GM23338 (cell line): ENCODE results near the gene TEKTIP1. TPM values are rescaled to one million over a fixed set of nuclear protein-coding genes. Genes with fewer than 3 reads are reported as not detected.

ENCODE experiments used
- ATAC-seq: fragments of 200-7000 bp; cut with Tn5 transposase; 3 replicates; pipeline ENCODE4 v1.9.1; 2020
- DNase-seq: peaks from one replicate; pipeline ENCODE4 v3.0.0-alpha.2; 2015; ENCODE audit warnings: low spot score
- H2AFZ ChIP-seq: fragments of 200-600 bp; sonication (generic); 2 replicates; pipeline ENCODE4 v1.8.0; 2016; ENCODE audit warnings: antibody characterized with exemption, mild to moderate bottlenecking, moderate library complexity
- H3F3A ChIP-seq: fragments of 200-600 bp; sonication (generic); replicated peaks from 2 replicates; pipeline ENCODE4 v1.8.0; 2017; ENCODE audit warnings: antibody characterized with exemption, mixed run types, low read depth
- H3K27ac ChIP-seq: fragments of 200-600 bp; sonication (generic); 2 replicates; pipeline ENCODE4 v1.6.1; 2016; ENCODE audit warnings: low read depth
- H3K27me3 ChIP-seq: fragments of 200-600 bp; sonication (generic); 2 replicates; pipeline ENCODE4 v1.8.0; 2016; ENCODE audit warnings: mild to moderate bottlenecking, mixed run types, moderate library complexity; ENCODE audit not compliant: insufficient read depth
- H3K36me3 ChIP-seq: fragments of 200-600 bp; sonication (generic); 2 replicates; pipeline ENCODE4 v1.8.0; 2016; ENCODE audit warnings: mild to moderate bottlenecking; ENCODE audit not compliant: insufficient read depth
- H3K4me1 ChIP-seq: fragments of 200-600 bp; sonication (generic); 2 replicates; pipeline ENCODE4 v1.8.0; 2016; ENCODE audit warnings: mild to moderate bottlenecking, moderate library complexity; ENCODE audit not compliant: insufficient read depth
- H3K4me2 ChIP-seq: fragments of 200-600 bp; sonication (generic); 2 replicates; pipeline ENCODE4 v1.7.1; 2017; ENCODE audit warnings: mixed run types
- H3K4me3 ChIP-seq: fragments of 200-600 bp; sonication (generic); 2 replicates; pipeline ENCODE4 v1.6.1; 2016; ENCODE audit warnings: mixed run types
- H3K79me2 ChIP-seq: fragments of 200-600 bp; sonication (generic); replicated peaks from 2 replicates; pipeline ENCODE4 v1.8.0; 2017; ENCODE audit warnings: mild to moderate bottlenecking; ENCODE audit not compliant: insufficient read depth
- H3K9me2 ChIP-seq: fragments of 200-600 bp; sonication (generic); 2 replicates; pipeline ENCODE4 v1.8.0; 2017; ENCODE audit not compliant: insufficient read depth
- H4K20me1 ChIP-seq: fragments of 200-600 bp; sonication (generic); replicated peaks from 2 replicates; pipeline ENCODE4 v1.8.0; 2017; ENCODE audit warnings: mild to moderate bottlenecking; ENCODE audit not compliant: insufficient read depth
- H3K27ac Mint-ChIP-seq: 2 replicates; pipeline ENCODE4 v1.8.0; 2020; ENCODE audit warnings: inconsistent platforms, mild to moderate bottlenecking, moderate library complexity, mixed read lengths
- H3K27me3 Mint-ChIP-seq: 3 replicates; pipeline ENCODE4 v1.8.0; 2022; ENCODE audit warnings: low read depth, mild to moderate bottlenecking, moderate library complexity, mixed read lengths, inconsistent platforms; ENCODE audit not compliant: insufficient read depth, poor library complexity
- H3K36me3 Mint-ChIP-seq: 3 replicates; pipeline ENCODE4 v1.8.0; 2021; ENCODE audit warnings: low read depth, mild to moderate bottlenecking, inconsistent platforms, moderate library complexity, mixed read lengths
- H3K4me1 Mint-ChIP-seq: 3 replicates; pipeline ENCODE4 v1.8.0; 2020; ENCODE audit warnings: mild to moderate bottlenecking, inconsistent platforms, mixed read lengths
- H3K4me3 Mint-ChIP-seq: 3 replicates; pipeline ENCODE4 v1.8.0; 2021; ENCODE audit warnings: moderate library complexity, mild to moderate bottlenecking, inconsistent platforms, mixed read lengths
- H3K9me3 Mint-ChIP-seq: 3 replicates; pipeline ENCODE4 v1.8.0; 2020; ENCODE audit warnings: moderate library complexity, mild to moderate bottlenecking, inconsistent platforms, mixed read lengths
- CREB1 ChIP-seq: fragments of 250-450 bp; sonication (Bioruptor Pico); IDR thresholded peaks from 2 replicates; pipeline ENCODE4 v1.5.0; 2020; ENCODE audit warnings: low read depth, mild to moderate bottlenecking, moderate library complexity
- CTCF ChIP-seq, 2 experiments: fragments of 200-600 bp in 1 of 2; sonication (generic) in 1 of 2; conservative IDR thresholded peaks; 2 replicates each; pipeline versions ENCODE4 v1.5.1 to v1.6.1; 2016 to 2017; ENCODE audit warnings: antibody characterized with exemption in 2 of 2, low read depth in 2 of 2, mild to moderate bottlenecking in 2 of 2, moderate library complexity in 1 of 2
- ETS1 ChIP-seq: IDR thresholded peaks from 2 replicates; pipeline ENCODE4 v1.6.1; 2016; ENCODE audit warnings: antibody characterized with exemption
- EZH2 ChIP-seq: fragments of 200-600 bp; sonication (generic); IDR thresholded peaks from one replicate; pipeline ENCODE4 v1.8.0; 2017; ENCODE audit warnings: antibody characterized with exemption, mild to moderate bottlenecking, low read depth; ENCODE audit not compliant: unreplicated experiment
- EZH2phosphoT487 ChIP-seq: fragments of 200-600 bp; sonication (generic); IDR thresholded peaks from one replicate; pipeline ENCODE4 v1.8.1; 2018; ENCODE audit warnings: antibody characterized with exemption; ENCODE audit not compliant: unreplicated experiment
- JUNB ChIP-seq: IDR thresholded peaks from one replicate; pipeline ENCODE4 v1.6.1; 2016; ENCODE audit warnings: antibody characterized with exemption; ENCODE audit not compliant: unreplicated experiment
- NANOG ChIP-seq: IDR thresholded peaks from 2 replicates; pipeline ENCODE4 v1.6.1; 2016; ENCODE audit warnings: antibody characterized with exemption, borderline replicate concordance
- POLR2AphosphoS5 ChIP-seq: IDR thresholded peaks from 2 replicates; pipeline ENCODE4 v1.6.1; 2016; ENCODE audit warnings: antibody characterized with exemption, low read depth
- REST ChIP-seq: IDR thresholded peaks from one replicate; pipeline ENCODE4 v1.6.1; 2018; ENCODE audit warnings: antibody characterized with exemption; ENCODE audit not compliant: unreplicated experiment
- STAT1 ChIP-seq: IDR thresholded peaks from one replicate; pipeline ENCODE4 v1.6.1; 2016; ENCODE audit warnings: antibody characterized with exemption; ENCODE audit not compliant: unreplicated experiment
- ZNF114 ChIP-seq: fragments of 250-450 bp; sonication (Bioruptor Pico); IDR thresholded peaks from 2 replicates; pipeline ENCODE4 v1.5.0; 2020; ENCODE audit warnings: mild to moderate bottlenecking, moderate library complexity
- ZNF331 ChIP-seq: fragments of 250-450 bp; sonication (Bioruptor Pico); IDR thresholded peaks from 2 replicates; pipeline ENCODE4 v1.5.0; 2020; ENCODE audit warnings: low read depth, mild to moderate bottlenecking, moderate library complexity
- ZNF462 ChIP-seq: fragments of 250-450 bp; sonication (Bioruptor Pico); IDR thresholded peaks from 2 replicates; pipeline ENCODE4 v1.5.0; 2020; ENCODE audit warnings: mild to moderate bottlenecking, moderate library complexity
- polyA plus RNA-seq: library from polyadenylated mRNA; unstranded; fragments of >200 nt; fragmentation: Nextera tagmentation; extraction: Ambion mirVana; gene quantifications from 2 replicates; pipeline ENCODE4 v1.2.1, GENCODE V29; 2016
- total RNA-seq: library from RNA; depleted of rRNA; stranded (reverse); fragments of >200 nt; shearing (Covaris generic); gene quantifications from 2 replicates; pipeline ENCODE4 v1.2.3, GENCODE V29; 2014

Gene TEKTIP1
- total and polyA plus RNA-seq, 2 experiments from 2014 or later: not detected

- no peak for DNase-seq
- Histone ChIP-seq H3K79me2 (no peaks in the 10 kb centered on the region), H3K4me1 (no peaks in the 10 kb centered on the region), H2AFZ (no peak overlapping the region), H3K36me3 (no peaks in the 10 kb centered on the region), H3K27me3 (peaks cover 10% of the 10 kb centered on the region), H3F3A (peaks cover 6% of the 10 kb centered on the region; the same call in 1 of the 2 replicates), H3K4me2 (no peak overlapping the region), H3K4me3 (no peak overlapping the region), H4K20me1 (no peaks in the 10 kb centered on the region), H3K27ac (no peak overlapping the region), H3K9me2 (no peaks in the 10 kb centered on the region)
- Mint-ChIP-seq H3K36me3 (peaks cover 3% of the 10 kb centered on the region; the same call in 2 of the 3 replicates), H3K9me3 (peaks cover 17% of the 10 kb centered on the region), H3K4me3 (no peak overlapping the region), H3K27me3 (peaks cover 8% of the 10 kb centered on the region), H3K4me1 (no peaks in the 10 kb centered on the region), H3K27ac (no peak overlapping the region)
- TF ChIP-seq REST (no peak), JUNB (no peak), CREB1 (CRISPR knock-in tag) (no peak), STAT1 (no peak), NANOG (no peak), ZNF462 (CRISPR knock-in tag) (no peak), ZNF331 (CRISPR knock-in tag) (no peak), EZH2phosphoT487 (no peak), CTCF (conservative IDR thresholded peaks at IDR 0.05; ENCODE audit: low read depth in 2 of 2) (no peak), ZNF114 (no peak), POLR2AphosphoS5 (no peak), ETS1 (no peak), EZH2 (no peak)
- ATAC-seq: no peak
These were observed 53.1 kb downstream of the TEKTIP1 start for GRCh38 chr19:3591876-3592613.
